Astrocyte of the cerebellum (primary cell): ENCODE data around the gene CHDH.

Source experiments
- DNase-seq: peaks from one replicate; pipeline ENCODE4 v3.0.0-alpha.2; 2011; ENCODE audit warnings: low read depth
- H3K4me3 ChIP-seq: 2 replicates; pipeline ENCODE4 v1.5.1; 2011; ENCODE audit warnings: mild to moderate bottlenecking, low read depth, low read length, moderate library complexity
- in situ Hi-C: cut with HindIII; loops from 2 replicates; pipeline ENCODE4 v1.10.0; 2017; ENCODE audit warnings: low sequenced_read_pairs
- TF ChIP-seq, protein P1 (sequence below): IDR thresholded peaks from 2 replicates; pipeline ENCODE4 v1.5.1; 2012; ENCODE audit warnings: low read length, low read depth, moderate library complexity, mild to moderate bottlenecking; ENCODE audit errors: missing control alignments

Gene CHDH

DNA sequence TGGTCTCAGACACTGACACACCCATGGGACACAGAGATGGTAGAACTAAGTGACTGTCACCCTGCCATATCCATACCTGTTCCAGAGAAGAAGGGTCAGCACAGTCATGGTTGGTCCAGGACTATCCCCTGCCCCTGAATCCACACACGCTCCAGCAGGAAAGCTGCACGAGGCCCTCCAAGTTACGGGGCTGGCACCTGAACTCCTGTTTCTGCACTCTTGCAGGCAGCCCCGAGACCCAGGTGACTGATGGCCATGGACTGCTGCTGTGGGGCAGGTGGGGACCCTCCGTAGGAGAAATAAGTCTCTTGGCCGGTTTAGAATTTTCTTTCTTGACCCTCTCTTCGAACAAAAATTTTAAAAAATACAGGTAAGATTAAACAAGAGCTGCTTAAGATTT, 30.6 kb downstream of the CHDH start:
- in situ Hi-C loops: no loop called here
- TF ChIP-seq, protein P1, sequence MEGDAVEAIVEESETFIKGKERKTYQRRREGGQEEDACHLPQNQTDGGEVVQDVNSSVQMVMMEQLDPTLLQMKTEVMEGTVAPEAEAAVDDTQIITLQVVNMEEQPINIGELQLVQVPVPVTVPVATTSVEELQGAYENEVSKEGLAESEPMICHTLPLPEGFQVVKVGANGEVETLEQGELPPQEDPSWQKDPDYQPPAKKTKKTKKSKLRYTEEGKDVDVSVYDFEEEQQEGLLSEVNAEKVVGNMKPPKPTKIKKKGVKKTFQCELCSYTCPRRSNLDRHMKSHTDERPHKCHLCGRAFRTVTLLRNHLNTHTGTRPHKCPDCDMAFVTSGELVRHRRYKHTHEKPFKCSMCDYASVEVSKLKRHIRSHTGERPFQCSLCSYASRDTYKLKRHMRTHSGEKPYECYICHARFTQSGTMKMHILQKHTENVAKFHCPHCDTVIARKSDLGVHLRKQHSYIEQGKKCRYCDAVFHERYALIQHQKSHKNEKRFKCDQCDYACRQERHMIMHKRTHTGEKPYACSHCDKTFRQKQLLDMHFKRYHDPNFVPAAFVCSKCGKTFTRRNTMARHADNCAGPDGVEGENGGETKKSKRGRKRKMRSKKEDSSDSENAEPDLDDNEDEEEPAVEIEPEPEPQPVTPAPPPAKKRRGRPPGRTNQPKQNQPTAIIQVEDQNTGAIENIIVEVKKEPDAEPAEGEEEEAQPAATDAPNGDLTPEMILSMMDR: no peak
- DNase-seq: no peak
- H3K4me3 ChIP-seq: no peak overlapping the region

DNA sequence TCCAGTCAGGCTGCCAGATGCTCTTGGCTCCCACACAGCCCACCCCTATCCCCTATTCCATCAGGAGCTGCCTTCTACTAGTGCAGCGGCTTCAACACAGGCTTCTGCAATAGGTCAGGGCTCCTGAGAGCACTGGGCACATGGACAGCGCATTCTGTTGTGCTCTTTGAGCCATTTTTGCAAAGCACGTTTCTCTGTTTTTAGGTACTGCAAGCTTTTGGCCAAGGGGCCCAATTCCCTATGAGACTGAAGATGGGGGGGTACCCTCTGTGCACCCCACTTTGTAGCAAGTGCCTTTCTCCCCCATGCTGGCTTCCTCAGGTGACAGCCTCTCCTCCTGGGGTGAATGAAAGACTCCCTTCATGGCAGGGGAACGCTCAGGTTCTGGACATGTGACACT, 31.2 kb downstream of the CHDH start:
- no peak for DNase-seq
- H3K4me3 ChIP-seq: no peak overlapping the region
- in situ Hi-C loops: no loop called here
- TF ChIP-seq, protein P1: no peak

DNA sequence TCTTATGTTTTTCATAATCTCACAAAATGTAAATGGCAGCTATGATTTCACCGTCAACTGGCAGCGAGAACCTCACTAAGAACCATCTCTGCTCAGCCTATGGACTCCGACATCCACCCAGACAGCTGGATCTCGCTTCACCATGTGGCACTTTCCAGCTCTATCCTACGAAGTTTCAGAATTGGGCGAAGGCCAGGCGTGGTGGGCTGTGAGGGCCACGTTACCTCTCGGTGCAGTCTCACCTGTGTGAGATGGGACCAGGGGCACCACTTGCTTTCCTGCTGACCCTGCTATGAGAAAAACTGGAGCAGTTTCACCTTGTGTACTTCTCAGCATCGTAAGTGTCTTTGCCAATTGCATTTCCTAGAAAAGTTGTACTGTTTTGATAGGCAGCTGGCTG, 32.3 kb downstream of the CHDH start:
- in situ Hi-C loops: no loop called here

DNA sequence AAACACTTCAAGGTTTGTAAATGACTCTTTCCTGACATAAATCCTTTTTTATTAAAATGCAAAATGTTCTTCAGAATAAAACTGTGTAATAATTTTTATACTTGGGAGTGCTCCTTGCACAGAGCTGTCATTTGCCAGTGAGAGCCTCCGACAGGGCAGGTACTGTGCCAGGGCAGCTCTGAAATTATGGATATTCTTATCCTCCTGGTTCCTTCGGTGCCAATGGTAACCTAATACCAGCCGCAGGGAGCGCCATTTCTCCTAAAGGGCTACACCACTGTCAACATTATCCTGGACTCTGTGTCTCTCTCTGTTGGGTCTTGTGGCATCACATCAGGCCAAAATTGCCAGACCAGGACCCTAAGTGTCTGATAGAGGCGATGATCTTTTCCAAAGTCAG, 33.0 kb downstream of the CHDH start:
- no peak for DNase-seq
- H3K4me3 ChIP-seq: no peak overlapping the region
- TF ChIP-seq, protein P1: no peak
- in situ Hi-C loops: no loop called here

More for the DNA sequence above, 32.3 kb downstream of the CHDH start:
- TF ChIP-seq, protein P1: no peak
- no peak overlapping the region for H3K4me3 ChIP-seq
- no peak for DNase-seq

DNA sequence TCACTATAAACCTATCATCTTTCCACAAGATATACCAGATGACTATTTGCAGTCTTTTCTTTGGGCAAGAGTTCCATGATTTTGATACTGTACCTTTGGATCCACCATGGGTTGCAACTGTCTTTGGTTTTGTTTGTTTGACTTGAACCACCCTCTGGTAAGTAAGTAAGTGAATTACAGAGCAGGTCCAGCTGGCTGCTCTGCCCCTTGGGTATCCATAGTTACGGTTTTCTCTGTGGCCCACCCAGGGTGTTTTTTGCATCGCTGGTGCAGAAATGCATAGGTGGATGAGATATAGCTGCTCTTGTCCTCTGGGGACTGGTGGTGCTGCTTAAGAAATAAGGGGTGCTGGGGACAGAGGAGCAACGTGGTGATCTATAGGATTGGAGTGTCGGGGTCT, 33.8 kb downstream of the CHDH start:
- TF ChIP-seq, protein P1: no peak
- in situ Hi-C loops: no loop called here
- H3K4me3 ChIP-seq: no peak overlapping the region
- no peak for DNase-seq

DNA sequence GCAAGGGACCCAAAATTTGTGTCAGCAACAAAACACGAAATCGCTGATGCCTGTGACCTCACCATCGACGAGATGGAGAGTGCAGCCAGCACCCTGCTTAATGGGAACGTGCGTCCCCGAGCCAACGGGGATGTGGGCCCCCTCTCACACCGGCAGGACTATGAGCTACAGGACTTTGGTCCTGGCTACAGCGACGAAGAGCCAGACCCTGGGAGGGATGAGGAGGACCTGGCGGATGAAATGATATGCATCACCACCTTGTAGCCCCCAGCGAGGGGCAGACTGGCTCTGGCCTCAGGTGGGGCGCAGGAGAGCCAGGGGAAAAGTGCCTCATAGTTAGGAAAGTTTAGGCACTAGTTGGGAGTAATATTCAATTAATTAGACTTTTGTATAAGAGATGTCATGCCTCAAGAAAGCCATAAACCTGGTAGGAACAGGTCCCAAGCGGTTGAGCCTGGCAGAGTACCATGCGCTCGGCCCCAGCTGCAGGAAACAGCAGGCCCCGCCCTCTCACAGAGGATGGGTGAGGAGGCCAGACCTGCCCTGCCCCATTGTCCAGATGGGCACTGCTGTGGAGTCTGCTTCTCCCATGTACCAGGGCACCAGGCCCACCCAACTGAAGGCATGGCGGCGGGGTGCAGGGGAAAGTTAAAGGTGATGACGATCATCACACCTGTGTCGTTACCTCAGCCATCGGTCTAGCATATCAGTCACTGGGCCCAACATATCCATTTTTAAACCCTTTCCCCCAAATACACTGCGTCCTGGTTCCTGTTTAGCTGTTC, 34.9 kb downstream of the CHDH start:
- TF ChIP-seq, protein P1: no peak
- in situ Hi-C loops: no loop called here
- no peak overlapping the region for H3K4me3 ChIP-seq
- DNase-seq: no peak
